ENCODE data around the gene NTM.

Gene NTM

GRCh38 chr11:132217856-132218255 is 847.4 kb downstream of the NTM start:
- no peak for DNase-seq (ENCODE audit: low read depth)

- DNase-seq (ENCODE audit: low read depth), result peak; percentile 80
Measured at GRCh38 chr11:132220474-132220873, 850.1 kb downstream of the NTM start.

- DNase-seq (ENCODE audit: low read depth), result no peak
Measured at GRCh38 chr11:132222345-132222744, 851.9 kb downstream of the NTM start.

GRCh38 chr11:132226522-132226921 is 856.1 kb downstream of the NTM start:
- no peak for DNase-seq (ENCODE audit: low read depth)

GRCh38 chr11:132228746-132229325 is 858.4 kb downstream of the NTM start:
- DNase-seq (ENCODE audit: low read depth), result no peak

- no peak for DNase-seq (ENCODE audit: low read depth)
Measured at GRCh38 chr11:132231656-132232347, 861.4 kb downstream of the NTM start.

GRCh38 chr11:132234878-132235277 is 864.5 kb downstream of the NTM start:
- DNase-seq (ENCODE audit: low read depth), result peak; percentile 40

GRCh38 chr11:132237781-132238180 is 867.4 kb downstream of the NTM start:
- DNase-seq (ENCODE audit: low read depth), result no peak

GRCh38 chr11:132238331-132238866 is 868.0 kb downstream of the NTM start:
- DNase-seq (ENCODE audit: low read depth), result no peak

- no peak for DNase-seq (ENCODE audit: low read depth)
Measured at GRCh38 chr11:132240374-132240773, 870.0 kb downstream of the NTM start.

GRCh38 chr11:132242632-132243031 is 872.2 kb downstream of the NTM start:
- no peak for DNase-seq (ENCODE audit: low read depth)

GRCh38 chr11:132244846-132245245 is 874.4 kb downstream of the NTM start:
- no peak for DNase-seq (ENCODE audit: low read depth)

- no peak for DNase-seq (ENCODE audit: low read depth)
Measured at GRCh38 chr11:132245403-132246385, 875.3 kb downstream of the NTM start.

GRCh38 chr11:132248580-132248979 is 878.2 kb downstream of the NTM start:
- DNase-seq (ENCODE audit: low read depth), result no peak

GRCh38 chr11:132249256-132249655 is 878.8 kb downstream of the NTM start:
- DNase-seq (ENCODE audit: low read depth), result no peak

- no peak for DNase-seq (ENCODE audit: low read depth)
Measured at GRCh38 chr11:132251061-132251460, 880.6 kb downstream of the NTM start.

GRCh38 chr11:132253469-132254264 is 883.3 kb downstream of the NTM start:
- no peak for DNase-seq (ENCODE audit: low read depth)

- DNase-seq (ENCODE audit: low read depth), result no peak
Measured at GRCh38 chr11:132254906-132255305, 884.5 kb downstream of the NTM start.

- no peak for DNase-seq (ENCODE audit: low read depth)
Measured at GRCh38 chr11:132256528-132257279, 886.3 kb downstream of the NTM start.

GRCh38 chr11:132257871-132258270 is 887.5 kb downstream of the NTM start:
- no peak for DNase-seq (ENCODE audit: low read depth)

GRCh38 chr11:132258875-132259274 is 888.5 kb downstream of the NTM start:
- DNase-seq (ENCODE audit: low read depth), result no peak

Measured in GM04504 (cell line).